Astrocyte (in vitro differentiated cells and primary cell): ENCODE measurements around the gene AUTS2.

Source experiments
- EZH2 ChIP-seq: IDR thresholded peaks from 2 replicates; pipeline ENCODE4 v1.6.1; 2012; ENCODE audit warnings: mild to moderate bottlenecking, low read length, inconsistent platforms; ENCODE audit not compliant: insufficient read depth
- TF ChIP-seq, protein P1 (sequence below): IDR thresholded peaks from 2 replicates; pipeline ENCODE4 v1.5.1; 2011; ENCODE audit warnings: low read depth, mild to moderate bottlenecking, inconsistent platforms, low read length, moderate library complexity; ENCODE audit not compliant: insufficient read depth

DNA sequence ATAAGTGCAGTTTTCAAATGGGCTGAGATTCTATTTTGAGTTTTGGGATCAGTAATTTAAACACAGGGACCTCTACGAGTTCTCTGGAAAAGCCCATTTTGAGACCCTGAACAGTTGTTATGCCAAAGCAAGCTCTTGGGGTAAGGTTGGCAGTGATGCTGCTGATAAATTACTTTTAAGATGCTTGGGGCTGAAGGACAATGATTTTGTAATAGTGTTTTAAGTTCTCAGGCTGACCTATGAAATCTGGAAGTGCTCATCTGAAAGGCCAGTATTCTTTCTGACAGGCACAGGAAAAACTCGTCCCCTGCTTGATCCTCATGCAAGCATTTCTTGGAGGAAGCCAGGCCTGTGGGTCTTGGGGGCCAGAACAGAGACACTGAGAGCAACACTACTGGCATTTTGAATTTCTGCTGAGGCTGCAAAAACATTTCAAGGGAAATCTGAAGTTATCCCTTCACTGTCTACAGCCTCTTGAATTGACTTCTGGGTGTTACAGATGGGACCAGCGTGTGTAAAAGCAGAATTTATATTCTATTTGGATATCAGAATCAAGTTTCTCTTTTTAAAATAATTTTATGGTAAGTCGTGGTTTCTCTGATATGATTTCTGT is 79.7 kb downstream of the AUTS2 start:
- TF ChIP-seq, protein P1, sequence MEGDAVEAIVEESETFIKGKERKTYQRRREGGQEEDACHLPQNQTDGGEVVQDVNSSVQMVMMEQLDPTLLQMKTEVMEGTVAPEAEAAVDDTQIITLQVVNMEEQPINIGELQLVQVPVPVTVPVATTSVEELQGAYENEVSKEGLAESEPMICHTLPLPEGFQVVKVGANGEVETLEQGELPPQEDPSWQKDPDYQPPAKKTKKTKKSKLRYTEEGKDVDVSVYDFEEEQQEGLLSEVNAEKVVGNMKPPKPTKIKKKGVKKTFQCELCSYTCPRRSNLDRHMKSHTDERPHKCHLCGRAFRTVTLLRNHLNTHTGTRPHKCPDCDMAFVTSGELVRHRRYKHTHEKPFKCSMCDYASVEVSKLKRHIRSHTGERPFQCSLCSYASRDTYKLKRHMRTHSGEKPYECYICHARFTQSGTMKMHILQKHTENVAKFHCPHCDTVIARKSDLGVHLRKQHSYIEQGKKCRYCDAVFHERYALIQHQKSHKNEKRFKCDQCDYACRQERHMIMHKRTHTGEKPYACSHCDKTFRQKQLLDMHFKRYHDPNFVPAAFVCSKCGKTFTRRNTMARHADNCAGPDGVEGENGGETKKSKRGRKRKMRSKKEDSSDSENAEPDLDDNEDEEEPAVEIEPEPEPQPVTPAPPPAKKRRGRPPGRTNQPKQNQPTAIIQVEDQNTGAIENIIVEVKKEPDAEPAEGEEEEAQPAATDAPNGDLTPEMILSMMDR, result no peak
- TF ChIP-seq EZH2, result no peak
